C1 segment of cervical spinal cord (tissue), 14 donors: ENCODE data around the gene HAUS8.
"Not testable (repeated sequence)": the region's sequence is repeated elsewhere in the genome, so short reads cannot be mapped to it uniquely, and the experiment has no call there.

Experiments
- DNase-seq, 14 donors: peaks; one replicate each; lab custom pipeline; 2025; lab: John Stamatoyannopoulos, UW

Gene HAUS8

DNA sequence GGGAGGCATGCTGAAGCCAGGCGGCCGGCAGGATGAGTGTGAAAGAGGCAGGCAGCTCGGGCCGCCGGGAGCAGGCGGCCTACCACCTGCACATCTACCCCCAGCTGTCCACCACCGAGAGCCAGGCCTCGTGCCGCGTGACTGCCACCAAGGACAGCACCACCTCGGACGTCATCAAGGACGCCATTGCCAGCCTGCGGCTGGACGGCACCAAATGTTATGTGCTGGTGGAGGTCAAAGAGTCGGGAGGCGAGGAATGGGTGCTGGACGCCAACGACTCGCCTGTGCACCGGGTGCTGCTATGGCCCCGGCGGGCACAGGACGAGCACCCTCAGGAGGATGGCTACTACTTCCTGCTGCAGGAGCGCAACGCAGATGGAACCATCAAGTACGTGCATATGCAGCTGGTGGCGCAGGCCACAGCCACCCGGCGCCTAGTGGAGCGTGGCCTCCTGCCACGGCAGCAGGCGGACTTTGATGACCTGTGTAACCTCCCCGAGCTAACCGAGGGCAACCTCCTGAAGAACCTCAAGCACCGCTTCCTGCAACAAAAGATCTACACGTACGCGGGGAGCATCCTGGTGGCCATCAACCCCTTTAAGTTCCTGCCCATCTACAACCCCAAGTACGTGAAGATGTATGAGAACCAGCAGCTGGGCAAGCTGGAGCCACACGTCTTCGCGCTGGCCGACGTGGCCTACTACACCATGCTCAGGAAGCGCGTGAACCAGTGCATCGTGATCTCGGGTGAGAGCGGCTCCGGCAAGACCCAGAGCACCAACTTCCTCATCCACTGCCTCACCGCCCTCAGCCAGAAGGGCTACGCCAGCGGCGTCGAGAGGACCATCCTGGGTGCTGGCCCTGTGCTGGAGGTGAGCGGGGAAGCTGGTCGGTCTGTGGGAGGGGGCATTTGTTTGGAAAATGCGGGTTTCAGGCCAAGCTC lies 26.7 kb upstream of the HAUS8 start:
- DNase-seq = no peak

DNA sequence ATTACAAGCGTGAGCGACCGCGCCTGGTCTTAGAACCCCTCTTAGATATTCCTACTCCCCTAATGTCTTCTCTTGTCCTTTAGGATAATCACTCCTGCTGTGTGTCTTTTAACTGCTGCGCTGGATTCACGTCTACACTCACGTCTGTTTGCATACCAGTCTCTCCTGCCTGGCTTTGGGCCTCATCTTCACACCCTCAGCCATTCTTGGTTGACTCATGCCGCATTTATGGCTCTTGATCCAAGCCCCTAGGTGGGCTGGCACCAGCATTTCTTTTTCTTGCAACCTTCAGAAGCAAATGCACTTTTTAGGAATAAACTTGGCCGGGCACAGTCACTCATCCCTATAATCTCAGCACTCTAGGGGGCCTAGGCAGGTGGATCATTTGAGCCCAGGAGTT lies 23.1 kb upstream of the HAUS8 start:
- no peak for DNase-seq

DNA sequence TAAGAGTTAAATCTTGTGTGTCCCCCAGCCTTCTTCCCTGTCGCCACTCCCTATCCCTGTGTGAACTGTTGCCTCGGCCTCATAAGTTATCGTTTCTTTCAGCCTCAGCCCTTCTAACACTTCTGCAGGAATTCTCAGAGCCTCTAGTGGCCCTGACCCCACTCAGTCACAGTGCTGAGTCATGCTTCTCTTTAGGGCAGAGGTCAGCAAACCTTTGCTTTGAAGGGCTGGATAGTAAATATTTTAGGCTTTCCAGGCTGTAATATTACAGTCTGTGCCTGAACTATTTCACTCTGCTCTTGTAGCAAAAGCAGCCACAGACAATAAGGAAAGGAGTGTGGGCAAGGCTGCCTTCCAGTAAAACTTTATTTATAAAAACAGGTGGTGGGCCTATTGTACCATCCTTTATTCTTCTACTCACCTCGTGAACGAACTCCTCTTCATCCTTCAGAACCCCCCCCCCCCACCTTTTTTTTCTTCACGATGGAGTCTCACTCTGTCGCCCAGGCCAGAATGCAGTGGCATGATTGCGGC lies 22.4 kb upstream of the HAUS8 start:
- no peak for DNase-seq

DNA sequence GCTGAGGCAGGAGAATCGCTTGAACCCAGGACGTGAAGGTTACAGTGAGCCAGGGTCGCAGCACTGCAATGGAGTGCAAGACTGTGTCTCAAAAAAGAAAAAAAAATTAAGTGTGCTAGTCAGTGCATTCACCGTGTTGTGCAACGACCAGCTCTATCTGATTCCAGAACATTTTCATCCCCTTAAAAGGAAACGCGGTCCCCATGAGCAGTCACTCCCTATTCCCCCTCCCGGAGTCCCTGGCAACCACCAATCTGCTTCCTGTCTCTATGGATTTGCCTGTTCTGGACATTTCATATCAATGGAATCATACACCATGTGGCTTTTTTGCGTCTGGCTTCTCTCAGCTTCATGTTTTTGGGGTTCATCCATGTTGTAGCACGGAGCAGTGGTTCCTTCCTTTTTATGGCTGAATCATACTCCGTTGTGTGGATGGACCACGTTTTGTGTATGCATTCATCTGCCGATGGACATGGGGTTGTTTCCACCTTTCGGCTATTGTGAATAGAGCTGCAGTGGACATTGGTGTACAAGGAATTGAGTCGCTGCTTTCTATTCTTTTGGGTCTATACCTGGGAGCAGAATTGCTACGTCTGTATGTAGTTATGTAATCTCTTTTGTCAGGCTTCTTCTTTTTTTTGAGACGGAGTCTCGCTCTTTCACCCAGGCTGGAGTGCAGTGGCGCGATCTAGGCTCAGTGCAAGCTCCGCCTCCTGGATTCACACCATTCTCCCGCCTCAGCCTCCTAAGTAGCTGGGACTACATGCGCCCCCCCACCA lies 20.1 kb upstream of the HAUS8 start:
- DNase-seq = no peak

DNA sequence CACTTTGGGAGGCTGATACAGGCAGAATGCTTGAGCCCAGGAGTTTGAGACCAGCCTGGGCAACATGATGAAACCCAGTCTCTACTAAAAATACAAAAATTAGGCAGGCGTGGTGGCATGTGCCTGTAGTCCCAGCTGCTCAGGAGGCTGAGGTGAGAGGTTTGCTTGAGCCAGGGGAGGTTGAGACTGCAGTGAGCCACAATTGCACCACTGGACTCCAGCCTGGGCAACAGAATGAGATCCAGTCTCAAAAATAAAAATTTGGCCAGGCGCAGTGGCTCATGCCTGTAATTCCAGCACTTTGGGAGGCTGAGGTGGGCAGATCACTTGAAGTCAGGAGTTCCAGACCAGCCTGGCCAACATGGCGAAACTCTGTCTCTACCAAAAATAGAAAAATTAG lies 19.4 kb upstream of the HAUS8 start:
- not testable (repeated sequence) for DNase-seq

DNA sequence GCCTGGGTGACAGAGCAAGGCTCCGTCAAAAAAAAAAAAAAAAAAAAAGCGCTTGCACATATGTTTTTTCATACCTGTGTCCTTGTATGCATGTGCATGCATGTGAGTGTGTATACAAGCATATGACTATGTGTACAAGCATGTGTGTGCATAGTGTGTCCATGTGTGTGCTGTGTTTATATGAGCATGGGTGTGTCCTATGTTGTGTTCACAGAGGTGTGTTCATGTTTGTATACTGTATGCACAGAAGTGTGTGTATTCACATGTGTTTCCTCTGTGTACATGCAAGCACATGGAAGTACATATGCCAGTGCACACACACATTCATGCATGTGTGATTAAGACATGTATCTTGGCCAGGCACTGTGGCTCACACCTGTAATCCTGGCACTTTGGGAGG lies 17.4 kb upstream of the HAUS8 start:
- no peak for DNase-seq

DNA sequence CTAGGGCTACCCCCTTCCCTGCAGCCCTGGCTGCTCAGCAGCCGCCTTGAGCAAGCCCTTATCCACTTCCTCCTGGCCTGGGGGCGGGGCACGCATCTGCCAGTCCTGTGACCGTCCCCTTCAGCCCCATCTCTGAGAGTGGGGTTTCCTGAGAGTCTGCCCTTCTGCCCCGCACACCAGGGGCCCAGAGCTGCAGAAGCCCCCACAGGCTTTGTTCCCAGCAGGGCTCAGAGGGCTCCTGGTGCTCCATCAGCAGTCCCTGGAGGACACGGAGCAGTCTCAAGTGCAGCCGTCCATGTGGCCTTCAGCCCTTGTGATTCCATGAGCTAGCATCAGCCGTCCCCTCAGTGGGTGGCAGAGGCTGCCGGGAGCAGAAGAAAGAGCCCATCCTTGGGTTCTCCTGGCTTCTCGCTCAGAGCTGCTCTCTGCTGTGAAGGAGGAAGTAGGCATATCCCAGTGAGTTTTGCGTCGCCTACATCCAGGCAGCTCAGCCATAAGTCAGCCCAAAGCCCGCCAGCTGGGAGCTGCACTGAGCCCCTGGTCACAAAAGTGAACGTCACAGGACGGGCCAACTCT lies 16.6 kb upstream of the HAUS8 start:
- DNase-seq = peak in 7 of 14 donors; percentile 7 to 55 (median 34)

DNA sequence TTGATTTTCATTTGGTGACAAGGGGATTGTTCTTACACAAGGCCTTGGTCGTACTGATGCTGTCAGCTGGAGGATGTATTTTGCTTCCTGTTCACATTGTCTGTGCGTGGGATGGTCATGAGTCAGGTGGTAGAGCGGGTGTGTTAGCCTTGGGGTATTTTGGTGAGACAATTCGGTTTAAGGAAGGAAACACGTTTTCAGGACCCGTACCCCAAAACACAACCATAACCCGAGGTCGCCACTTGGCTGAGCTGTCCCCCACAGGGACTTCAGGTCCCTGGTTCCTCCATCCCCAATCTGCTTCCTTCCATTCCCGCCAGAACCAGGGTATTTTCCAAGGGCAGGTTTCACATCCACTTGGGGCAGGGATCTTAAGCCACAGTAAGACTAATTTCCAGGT lies 15.3 kb upstream of the HAUS8 start:
- peak in 4 of 14 donors; percentile 10 to 15 (median 10) for DNase-seq

DNA sequence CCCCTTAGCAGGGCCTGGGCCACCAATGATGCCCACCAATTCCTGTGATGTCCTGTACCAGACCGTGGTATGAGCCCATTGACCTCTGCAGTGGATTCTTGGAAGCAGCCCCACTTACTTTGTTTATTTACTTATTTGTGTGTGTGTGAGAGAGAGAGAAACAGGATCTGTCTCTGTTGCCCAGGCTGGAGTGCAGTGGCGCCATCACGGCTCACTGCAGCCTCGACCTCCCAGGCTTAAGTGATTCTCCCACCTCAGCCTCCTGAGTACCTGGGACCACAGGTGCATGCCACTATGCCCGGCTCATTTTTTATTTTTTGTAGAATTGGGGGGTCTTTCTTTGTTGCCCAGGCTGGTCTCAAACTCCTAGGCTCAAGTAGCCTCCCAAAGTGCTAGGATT lies 13.3 kb upstream of the HAUS8 start:
- DNase-seq = no peak

DNA sequence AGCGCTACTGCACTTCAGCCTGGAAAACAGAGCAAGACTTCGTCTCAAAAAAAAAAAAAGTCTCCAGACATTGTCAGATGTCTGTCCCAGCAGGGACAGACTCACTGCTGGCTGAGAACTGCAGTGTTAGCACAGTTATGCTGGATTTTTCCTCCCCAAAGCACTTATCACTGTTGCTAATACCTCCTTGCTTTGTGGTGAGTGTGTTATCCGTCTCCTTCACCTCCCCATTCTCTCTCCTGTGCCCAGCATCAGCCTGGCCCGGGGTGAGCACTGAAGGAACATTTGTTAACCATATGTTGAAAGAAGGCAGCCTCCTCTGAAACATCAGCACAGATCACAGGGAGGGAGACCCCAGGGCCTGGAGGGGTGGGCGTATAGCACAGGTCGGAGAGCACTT lies 11.6 kb upstream of the HAUS8 start:
- DNase-seq = no peak

DNA sequence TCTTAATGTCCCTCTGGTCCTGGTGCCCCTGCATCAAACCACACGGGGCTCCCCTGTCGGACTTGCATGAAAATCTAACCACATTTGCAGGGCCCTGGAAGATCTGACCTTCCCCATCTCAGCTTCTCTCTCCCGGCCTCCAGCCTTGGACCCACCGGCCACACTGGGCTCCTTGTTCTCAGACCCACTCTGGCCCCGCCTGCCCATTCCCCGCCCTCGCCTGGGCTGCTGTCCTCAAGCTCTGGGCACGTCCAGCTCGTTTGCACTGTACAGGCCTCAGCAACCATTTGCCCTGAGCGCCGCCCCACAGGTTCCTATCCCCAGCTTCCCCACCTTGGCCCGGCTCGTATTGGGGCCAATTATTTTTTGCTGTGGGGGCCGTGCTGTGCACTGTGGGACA lies 10.9 kb upstream of the HAUS8 start:
- DNase-seq = peak in 11 of 14 donors; percentile 41 to 79 (median 62)

DNA sequence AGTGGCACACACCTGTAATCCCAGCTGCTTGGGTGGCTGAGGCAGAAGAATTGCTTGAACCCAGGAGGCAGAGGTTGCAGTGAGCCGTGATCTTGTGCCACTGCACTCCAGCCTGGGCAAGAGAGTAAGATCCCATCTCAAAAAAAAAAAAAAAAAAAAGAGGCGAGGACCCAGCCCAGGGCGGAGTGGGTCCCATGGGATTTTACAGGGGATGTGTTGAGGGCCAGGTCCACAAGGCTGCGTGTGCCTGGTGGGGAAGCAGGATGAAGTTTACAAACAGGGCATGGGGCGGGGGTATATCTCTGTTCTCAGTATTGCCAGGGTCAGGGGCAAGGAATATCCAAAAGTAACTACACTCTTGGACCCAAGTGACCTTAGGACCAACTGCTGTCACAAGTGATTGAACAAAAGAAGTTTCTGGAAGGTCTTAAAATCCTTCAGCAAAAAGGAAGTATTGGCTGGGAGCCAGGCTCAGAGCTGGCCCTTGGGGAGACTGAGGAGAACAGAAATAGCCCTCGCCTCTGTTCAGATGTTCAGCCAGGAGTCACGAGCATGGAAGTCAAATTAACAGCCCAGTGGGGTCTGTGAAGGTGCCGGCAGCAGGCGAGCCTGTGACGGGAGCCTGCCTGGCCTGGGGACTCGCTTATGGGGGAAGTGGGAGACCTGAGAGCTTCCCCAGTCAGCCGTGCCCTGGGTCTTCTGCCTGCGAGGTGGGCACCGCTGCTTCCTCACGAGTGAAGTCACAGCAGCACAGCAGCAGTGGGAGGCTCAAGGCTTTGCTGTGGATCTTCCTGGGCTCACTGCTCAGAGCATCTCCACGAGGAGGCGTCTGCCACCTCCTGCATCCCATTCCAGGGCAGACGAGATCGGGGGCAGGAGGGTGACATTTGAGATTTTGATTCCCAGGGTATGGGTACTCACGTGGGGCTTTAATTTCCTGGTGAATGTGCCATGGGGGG lies 6.7 kb upstream of the HAUS8 start:
- DNase-seq = peak in 7 of 14 donors; percentile 5 to 48 (median 25)

DNA sequence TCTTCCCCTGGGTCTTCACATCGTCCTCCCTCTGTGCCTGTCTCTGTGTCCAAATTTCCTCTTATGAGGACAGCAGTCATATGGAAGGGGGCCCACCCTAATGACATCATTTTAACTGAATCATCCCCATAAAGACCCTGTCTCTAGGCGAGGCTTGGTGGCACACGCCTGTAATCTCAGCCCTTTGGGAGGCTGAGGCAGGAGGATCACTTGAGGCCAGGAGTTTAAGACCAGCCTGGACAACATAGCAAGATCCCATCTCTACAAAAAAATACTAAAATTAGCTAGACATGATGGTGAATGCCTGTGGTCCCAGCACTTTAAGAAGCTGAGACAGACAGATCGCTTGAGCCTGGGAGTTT lies 5.2 kb upstream of the HAUS8 start:
- no peak for DNase-seq

DNA sequence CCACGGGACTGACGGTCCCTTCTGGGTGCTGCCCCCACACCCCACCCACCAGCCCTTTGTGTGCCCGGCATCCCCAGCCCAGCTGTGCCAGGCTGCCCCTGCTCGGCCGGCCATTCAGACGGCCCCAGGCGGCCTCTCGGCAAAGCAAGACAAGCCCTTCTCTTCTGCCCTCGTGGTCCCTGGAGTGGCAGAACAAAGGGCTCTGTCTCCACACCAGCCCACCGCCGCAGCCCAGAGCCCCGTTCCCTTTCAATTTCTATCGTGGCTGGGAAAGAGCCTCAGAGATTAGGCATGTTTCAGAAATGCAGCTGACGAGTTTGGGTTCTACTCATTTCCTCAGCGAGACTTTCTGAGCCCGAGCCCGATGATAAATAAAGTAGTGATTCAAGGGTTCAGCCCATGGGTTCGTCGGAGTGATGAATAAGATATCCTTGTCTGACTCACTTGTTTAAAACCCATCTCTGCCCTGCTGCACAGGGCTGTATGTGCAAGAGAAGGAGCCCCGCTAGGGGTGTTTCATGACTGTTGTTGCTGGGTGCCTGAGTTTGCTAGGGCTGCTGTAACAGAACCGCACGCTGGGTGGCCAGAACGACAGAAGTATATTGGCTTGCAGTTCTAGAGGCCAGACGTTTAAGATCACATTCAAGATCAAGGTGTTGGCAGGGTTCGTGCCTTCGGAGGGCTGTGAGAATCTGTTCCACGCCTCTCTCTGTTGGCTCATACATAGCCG lies 4.6 kb upstream of the HAUS8 start:
- DNase-seq = peak in 13 of 14 donors; percentile 42 to 89 (median 80)

DNA sequence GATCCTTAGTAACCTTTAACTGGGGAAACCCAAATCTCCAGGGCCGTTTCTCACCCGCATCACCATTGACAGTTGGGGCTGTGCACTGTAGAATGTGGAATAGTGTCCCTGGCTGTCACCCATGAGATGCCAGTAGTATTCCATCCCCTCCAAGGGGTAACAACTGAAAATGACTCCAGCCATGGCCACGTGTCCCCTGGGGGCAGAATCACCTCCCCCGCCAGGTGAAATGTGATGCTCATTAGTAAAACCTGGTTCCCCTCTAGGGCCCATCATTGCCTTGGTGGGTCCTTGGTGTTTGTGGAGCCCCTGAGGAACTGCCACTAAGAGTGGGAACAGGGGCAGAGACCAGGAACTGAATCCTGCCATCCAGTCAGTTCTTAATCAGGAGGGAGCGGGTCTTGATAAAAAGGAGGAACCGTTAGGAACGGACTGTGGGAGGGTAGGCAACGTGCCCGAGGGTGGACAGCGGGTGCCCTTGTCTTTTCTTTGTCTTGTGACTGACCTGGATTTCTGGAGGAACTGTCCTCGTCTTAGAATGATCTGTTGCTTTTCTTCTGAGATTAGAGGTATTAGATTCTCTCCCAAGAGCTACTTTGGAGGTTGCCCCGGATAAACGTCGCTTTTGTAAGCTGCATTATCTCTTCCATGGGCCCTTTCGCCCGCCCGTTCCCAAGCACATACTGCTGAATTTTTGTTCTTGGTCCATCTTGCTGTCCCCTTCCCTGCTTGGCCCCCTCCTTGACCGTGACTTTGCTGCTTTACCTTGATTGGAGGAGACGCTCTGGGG lies 3.9 kb upstream of the HAUS8 start:
- DNase-seq = peak in 11 of 14 donors; percentile 22 to 73 (median 59)

DNA sequence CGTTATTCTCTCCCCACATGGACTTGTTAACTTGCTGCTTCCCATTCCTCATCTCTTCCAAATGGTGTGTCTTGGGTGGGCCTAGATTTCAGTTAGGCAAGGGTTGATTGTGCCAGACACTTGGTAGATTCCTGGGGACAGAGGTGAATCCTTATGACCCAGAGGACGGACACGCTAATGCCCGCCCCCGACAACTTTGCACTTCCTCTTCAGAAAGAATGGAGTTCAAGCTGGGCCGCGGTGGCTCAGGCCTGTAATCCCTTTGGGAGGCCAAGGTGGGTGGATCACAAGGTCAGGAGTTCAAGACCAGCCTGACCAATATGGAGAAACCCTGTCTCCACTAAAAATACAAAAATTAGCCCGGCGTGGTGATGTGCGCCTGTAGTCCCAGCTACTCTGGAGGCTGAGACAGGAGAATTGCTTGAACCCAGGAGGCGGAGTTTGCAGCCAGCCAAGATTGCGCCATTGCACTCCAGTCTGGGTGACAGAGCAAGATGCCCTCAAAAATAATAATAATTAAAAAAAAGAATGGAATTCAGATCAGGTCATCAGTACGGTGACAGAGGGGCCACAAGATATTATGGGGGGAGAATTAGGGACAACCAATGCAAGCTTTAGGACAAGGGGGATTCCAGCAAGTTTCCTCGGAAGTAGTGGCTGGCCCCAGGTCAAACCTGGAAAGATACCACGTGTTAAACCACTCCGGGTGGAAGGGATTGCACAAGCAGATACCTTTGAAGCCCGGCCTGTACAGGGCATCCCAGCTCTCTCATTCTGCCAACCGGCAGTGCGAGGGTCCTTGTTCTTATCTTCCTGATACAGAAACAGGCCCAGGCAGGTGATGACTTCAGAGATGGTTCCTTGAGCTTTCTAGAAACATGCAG lies 3.0 kb upstream of the HAUS8 start:
- peak in 2 of 14 donors; percentile 36 to 37 for DNase-seq

DNA sequence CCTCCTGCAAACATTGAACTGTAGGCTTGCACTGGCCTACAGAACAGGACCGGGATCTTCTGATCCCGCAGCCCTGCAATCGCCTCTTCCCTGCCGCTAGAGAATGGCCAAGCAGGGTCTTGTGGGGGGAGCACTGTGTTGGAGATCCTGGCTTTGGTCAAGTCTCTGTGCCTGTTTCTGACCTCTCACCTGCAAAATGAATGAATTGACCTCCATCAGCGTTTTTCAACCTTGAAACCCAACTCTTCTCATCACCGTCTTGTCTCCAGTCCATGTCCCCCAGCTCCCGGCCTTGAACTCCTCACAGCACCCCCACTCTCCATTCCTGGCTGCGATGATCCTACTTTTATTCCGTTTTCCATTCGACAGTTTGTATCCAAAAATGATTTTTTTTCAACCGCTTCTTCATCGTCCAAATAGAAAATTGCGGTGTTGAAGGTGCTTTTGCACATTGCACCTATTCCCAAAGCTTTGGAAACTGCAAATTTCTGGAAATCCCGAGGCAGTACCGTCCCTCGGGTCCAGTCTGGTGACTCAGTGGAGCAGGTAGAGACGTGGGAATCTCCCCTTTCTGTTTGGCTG lies 2.3 kb upstream of the HAUS8 start:
- peak in 1 of 14 donors; percentile 16 for DNase-seq

DNA sequence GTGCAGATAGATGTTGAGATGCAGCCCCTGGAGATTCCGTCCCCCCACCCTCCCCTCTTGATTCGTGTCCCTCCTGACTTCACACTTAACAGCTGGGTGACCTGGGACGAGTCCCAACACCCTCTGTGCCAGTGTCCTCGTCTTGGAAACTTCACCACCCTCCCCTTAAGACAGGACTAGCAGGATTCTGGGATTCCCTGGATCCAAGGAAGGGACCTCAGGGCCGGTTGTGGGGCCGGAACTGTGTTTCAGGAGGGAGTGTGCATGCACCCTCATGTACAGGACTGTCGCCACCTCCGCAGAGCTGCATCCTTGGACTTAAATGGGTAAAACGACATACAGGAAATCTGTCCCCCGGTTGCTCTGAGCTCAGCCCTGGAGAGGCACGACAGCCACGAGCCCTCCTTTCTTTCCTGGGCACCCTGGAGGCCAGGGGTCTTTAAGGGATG lies 1.3 kb upstream of the HAUS8 start:
- DNase-seq = peak in 9 of 14 donors; percentile 13 to 62 (median 41)
